ENCODE measurements around the gene EIF1AD.

DNA sequence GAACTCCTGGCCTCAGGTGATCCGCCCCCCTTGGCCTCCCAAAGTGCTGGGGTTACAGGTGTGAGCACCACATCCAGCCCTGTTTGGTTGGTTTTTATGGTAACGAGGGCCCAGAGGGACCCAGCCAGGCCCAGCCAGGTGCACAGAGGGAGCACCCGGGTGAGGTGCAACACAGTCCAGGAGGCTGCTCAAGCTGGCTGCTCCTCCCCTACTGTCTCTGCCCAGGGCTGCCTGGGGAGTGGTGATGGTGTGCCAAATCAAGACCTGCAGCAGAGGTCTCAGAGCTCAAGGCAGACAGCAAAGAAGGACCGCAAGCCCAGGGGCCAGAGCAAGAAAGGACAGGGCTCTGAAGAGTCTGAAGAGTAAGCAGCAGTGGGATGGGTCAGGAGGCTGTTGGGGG lies 55.3 kb downstream of the EIF1AD start:
- TF ChIP-seq TAF1 (IDR thresholded peaks at IDR 0.05; ENCODE audit: borderline replicate concordance, low read depth, low read length): no peak
- no peak for TF ChIP-seq POLR2AphosphoS5 (IDR thresholded peaks at IDR 0.05; ENCODE audit: low read depth, low read length)
- no peak for TF ChIP-seq POLR2A (IDR thresholded peaks at IDR 0.05; ENCODE audit: low read depth, low read length)

Data from GM12892 (cell line).